ENCODE measurements around the gene LOXHD1.
A peak's percentile ranks its signal among the peaks of the same experiment; 100 is the strongest.

Gene LOXHD1

DNA sequence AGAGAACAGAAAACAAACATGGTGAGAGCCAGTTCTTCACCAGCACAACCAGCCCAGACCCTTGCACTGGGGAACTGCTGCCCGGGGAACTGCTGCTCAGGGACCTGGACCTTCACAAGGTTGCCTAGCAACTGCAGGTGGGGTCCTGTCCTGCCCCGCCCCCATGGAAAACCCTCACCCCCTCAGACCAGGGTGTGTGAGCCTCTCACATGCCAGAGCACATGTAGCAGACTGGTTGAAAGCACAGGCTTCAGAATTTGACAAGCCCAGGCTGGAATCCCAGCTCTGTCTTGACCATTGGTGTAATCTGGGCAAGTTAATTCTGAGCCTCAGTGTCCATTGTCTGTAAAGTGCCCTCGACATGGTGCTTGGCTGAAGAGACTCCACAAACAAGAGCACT, 118.6 kb downstream of the LOXHD1 start:
- DNase-seq = no peak

DNA sequence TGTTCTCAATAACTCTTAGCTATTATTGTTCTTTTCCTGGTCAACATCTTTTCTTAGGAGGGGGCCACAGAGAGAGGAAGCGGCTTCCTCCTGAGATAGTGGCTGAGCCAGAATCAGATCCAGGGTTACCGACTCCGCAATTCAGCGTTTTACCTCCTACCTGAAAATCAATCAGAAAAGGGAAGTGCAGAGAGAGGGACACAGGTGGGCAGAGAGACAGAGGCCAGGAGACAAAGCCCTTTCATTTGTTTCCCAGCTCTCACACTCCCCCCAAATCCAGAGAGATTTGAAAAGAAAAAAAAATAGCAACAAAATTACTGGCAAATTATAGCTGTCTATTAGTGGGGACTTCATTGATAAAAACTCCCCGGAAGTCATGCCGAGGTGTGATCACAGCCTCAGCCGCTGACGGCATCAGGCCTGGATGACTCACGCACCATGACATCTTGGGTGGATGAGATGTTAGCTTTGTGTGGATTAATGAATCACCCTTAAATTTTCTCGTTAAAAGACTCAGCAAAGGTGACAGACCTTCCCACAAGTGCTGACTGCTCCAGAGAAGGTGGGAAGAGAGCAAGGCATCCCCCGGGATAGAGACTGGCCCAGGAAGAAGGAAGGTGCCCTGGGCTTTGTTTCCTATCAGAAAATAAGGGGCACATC, 120.7 kb downstream of the LOXHD1 start:
- DNase-seq = no peak

DNA sequence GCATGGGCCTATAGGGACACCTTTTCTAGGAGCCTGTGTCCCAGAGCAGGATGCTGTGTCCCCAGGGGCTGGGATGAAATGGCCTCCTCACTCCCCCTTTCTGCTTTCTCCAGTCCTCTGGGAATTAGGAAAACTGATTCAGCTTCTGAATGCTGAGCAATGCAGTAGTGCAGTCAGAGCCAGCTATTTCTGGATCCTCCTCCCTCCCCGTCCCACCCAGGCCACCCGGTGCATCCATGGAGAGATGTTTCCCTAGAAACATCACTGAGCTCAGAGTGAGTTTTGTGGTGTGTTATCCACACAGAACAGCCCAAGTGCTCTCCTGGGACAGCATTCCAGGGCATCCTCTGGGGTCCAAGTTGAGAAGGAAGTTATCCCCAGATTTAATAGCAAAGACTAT, 125.5 kb downstream of the LOXHD1 start:
- no peak for DNase-seq

DNA sequence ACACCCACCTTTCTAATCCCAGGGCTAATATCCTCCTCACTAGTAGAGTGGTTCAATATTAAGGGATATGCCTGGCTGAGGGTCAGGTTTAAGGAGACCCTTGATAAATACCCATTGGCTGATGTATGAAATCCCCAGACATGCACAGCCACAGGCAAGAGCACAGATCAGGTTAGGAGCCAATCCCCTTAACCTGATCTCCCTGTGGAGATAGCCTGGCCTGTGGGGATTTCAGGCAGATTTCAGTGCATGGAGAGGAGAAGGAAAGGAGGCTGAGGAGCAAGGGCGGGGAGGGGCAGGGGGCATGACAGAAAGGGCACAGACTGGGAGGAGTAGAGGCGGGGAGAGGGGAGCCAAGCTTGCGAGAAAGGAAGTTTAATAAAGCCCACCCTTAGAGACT, 129.0 kb downstream of the LOXHD1 start:
- no peak for DNase-seq

- DNase-seq = no peak
Observed at GRCh38 chr18:46519870-46520269, 137.2 kb downstream of the LOXHD1 start.

- no peak for DNase-seq
Observed at GRCh38 chr18:46518438-46518837, 138.6 kb downstream of the LOXHD1 start.

DNA sequence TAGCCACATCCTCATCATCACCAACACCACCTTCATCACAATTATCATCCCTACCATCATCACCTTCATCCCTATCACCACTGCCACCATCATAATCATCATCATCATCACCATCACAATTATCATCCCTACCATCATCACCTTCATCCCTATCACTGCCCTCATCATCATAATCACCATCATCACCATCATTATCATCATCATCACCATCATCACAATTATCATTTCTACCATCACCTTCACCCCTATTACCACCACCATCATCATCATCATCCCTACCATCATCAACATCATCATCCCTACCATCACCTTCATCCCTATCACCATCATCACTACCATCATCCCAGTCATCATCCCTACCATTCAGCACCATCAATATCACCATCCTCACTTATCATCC, 140.5 kb downstream of the LOXHD1 start:
- DNase-seq = no peak

- no peak for DNase-seq
Observed at GRCh38 chr18:46510386-46510785, 146.6 kb downstream of the LOXHD1 start.

- no peak for DNase-seq
Observed at GRCh38 chr18:46509530-46509929, 147.5 kb downstream of the LOXHD1 start.

- no peak for DNase-seq
Observed at GRCh38 chr18:46506974-46507586, 149.9 kb downstream of the LOXHD1 start.

DNA sequence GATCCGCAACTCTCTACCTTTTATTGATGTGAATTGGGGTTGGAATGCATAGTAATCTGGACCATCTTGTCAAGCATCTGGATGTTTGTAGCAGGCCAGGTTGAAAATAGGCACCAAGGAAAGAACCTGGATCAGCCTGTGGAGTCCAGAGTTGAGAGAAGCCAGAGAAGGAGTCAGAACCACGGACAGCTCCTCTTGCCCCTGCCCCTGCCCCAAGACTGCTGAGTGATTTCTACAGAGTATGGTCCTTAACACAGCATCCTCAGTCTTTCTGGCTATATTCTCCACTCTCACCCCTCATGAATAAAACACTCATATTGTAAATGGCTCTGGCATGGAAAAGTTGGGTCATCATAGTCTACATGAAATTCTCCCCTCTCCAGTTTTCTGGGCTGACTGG, 154.6 kb downstream of the LOXHD1 start:
- DNase-seq = no peak

GRCh38 chr18:46497129-46497528, 159.9 kb downstream of the LOXHD1 start:
- peak; percentile 42 for DNase-seq

- DNase-seq = no peak
Observed at GRCh38 chr18:46488471-46489213, 168.4 kb downstream of the LOXHD1 start.

- no peak for DNase-seq
Observed at GRCh38 chr18:46485675-46486194, 171.3 kb downstream of the LOXHD1 start.

DNA sequence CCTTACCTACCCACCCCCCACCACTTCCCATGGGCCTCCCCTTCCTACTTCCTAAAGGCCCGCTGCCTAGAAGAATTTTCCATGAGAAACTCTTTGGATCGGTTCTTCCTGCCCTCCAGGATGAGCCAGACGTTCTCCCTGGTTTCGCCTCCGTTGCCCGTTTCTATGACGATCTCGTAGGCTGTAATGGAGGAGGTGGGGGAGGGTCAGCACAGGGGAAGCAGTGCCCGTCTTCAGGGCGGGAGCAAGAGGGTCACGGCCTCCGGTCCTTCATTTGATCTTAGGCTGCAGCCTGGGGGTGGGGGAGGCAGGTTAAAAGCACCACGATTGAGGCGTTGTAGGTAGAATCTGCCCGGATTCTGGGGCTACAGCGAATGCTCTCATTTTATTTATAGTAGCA, 172.0 kb downstream of the LOXHD1 start:
- no peak for DNase-seq

- no peak for DNase-seq
Observed at GRCh38 chr18:46482831-46483230, 174.2 kb downstream of the LOXHD1 start.

GRCh38 chr18:46481847-46482245, 175.2 kb downstream of the LOXHD1 start:
- DNase-seq = no peak

- DNase-seq = peak; percentile 63 to 66
Observed at GRCh38 chr18:46481048-46481846, 175.8 kb downstream of the LOXHD1 start.

DNA sequence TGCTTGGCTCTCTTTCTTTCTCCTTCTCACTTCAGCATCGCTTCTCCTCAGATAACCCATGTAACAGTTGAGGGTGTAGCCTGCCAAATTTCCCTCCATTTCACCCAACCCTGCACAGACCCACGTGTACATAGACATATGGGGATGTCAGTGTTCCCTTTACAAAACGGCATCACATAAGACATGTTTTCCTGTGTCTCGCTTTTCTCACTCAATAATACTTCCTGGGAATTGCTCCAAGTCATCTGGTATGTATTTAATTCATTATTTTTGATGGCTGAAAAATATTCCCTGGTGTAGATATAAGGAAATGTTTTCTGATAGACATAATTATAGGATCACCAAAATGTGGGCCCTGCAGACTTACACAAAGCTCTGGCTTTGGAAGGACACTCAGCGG, 176.8 kb downstream of the LOXHD1 start:
- no peak for DNase-seq

DNA sequence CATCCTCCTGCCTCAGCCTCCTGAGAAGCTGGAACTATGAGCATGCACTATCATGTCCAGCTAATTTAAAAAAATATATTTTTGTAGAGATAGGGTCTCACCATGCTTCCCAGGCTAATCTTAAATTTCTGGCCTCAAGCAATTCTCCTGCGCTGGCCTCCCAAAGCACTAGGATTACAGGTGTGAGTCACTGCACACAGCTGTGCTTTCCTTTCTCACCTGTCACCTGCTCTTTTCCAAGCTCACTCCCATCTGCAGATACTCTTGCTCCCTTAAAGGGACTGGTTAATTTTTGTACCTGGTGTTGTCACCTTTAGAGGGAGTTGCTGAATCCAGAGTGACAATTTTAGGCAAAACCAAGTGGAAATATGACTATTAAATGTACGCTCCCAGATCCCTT, 178.2 kb downstream of the LOXHD1 start:
- no peak for DNase-seq

DNA sequence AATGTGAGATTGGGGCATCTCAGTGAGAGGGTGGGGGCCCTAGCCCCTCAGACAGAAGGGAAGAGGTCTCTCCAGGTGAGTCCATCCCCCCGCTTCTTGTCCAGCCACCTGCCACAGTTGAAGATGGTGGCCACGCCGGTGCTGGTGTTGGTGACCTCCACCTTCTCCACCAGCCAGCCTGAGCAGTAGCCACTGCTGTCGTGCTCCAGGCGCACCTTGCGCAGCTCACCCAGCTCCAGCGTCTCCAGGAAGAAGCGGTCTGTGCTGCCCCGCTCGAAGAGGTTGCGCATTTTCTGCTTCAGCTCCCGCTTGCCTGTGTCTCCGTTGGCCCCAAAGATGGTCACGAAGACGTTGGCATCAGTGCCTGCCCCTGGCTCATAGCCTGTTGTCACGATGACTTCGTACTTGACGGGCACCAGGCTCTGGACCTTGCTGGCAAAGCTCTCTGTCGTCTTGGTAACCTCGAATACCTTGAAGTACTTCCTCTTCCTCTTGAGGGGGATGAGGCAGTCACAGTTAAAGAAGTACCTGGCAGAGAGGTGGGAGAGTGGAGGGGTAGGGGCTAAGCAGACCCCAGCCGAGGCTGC, 179.5 kb downstream of the LOXHD1 start:
- no peak for DNase-seq

DNA sequence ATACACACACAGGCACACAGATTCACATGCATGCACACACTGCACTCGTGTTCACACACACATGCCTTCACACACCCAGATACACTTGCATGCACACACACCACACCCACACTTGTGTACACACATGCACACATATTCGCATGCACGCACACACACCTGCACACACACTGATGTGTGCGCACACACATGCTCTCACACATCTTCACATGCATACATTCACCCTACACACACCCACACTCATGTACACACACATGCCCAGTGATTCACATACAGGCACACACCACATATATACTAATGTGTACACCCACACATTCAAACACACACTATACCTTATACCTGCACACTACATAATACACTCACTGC, 181.6 kb downstream of the LOXHD1 start:
- no peak for DNase-seq

Data from activated T-cell treated with anti-CD3 and anti-CD28 coated beads, Interleukin-2, amount 50 U/mL, for 48 hours (primary cell).